HG02852 (cell line): ENCODE measurements around the gene DNAH5.
"Not testable (repeated sequence)": the region's sequence is repeated elsewhere in the genome, so short reads cannot be mapped to it uniquely, and the experiment has no call there.

Source experiments
- ATAC-seq: cut with Tn5 transposase; IDR thresholded peaks from one replicate; pipeline ENCODE4 v1.9.1; 2021; ENCODE audit warnings: mild to moderate bottlenecking, moderate library complexity; ENCODE audit not compliant: unreplicated experiment

The DNAH5 gene

GRCh38 chr5:13944560-13945199 is at the start of gene DNAH5:
Gene DNAH5, minus strand, starts transcription at chr5:13944688. Its CDS starts 250 bp downstream, at chr5:13944438.
- ATAC-seq: no peak

- no peak for ATAC-seq
Measured at GRCh38 chr5:13993926-13994325, 49.4 kb upstream of the DNAH5 start.

- no peak for ATAC-seq
Measured at GRCh38 chr5:13992795-13993194, 48.3 kb upstream of the DNAH5 start.

- no peak for ATAC-seq
Measured at GRCh38 chr5:13991365-13991764, 46.9 kb upstream of the DNAH5 start.

- no peak for ATAC-seq
Measured at GRCh38 chr5:13990896-13991295, 46.4 kb upstream of the DNAH5 start.

GRCh38 chr5:13989832-13990231 is 45.3 kb upstream of the DNAH5 start:
- ATAC-seq: no peak

- ATAC-seq: peak; percentile 79
Measured at GRCh38 chr5:13987843-13988464, 43.5 kb upstream of the DNAH5 start.

GRCh38 chr5:13985731-13986418 is 41.4 kb upstream of the DNAH5 start:
- no peak for ATAC-seq

- ATAC-seq: not testable (repeated sequence)
Measured at GRCh38 chr5:13984888-13985287, 40.4 kb upstream of the DNAH5 start.

GRCh38 chr5:13976867-13977830 is 32.7 kb upstream of the DNAH5 start:
- peak; percentile 48 for ATAC-seq

- no peak for ATAC-seq
Measured at GRCh38 chr5:13976223-13976622, 31.7 kb upstream of the DNAH5 start.

GRCh38 chr5:13975246-13975645 is 30.8 kb upstream of the DNAH5 start:
- no peak for ATAC-seq

- ATAC-seq: no peak
Measured at GRCh38 chr5:13973724-13974123, 29.2 kb upstream of the DNAH5 start.

GRCh38 chr5:13972029-13972428 is 27.5 kb upstream of the DNAH5 start:
- no peak for ATAC-seq

- peak; percentile 83 for ATAC-seq
Measured at GRCh38 chr5:13957032-13957645, 12.7 kb upstream of the DNAH5 start.

- ATAC-seq: no peak
Measured at GRCh38 chr5:13956471-13956870, 12.0 kb upstream of the DNAH5 start.

GRCh38 chr5:13955896-13956295 is 11.4 kb upstream of the DNAH5 start:
- ATAC-seq: no peak

- no peak for ATAC-seq
Measured at GRCh38 chr5:13946111-13946510, 1.6 kb upstream of the DNAH5 start.

GRCh38 chr5:13945271-13945670 is 783 bp upstream of the DNAH5 start:
- no peak for ATAC-seq

- ATAC-seq: no peak
Measured at GRCh38 chr5:13943676-13944075, 812 bp downstream of the DNAH5 start.

- ATAC-seq: no peak
Measured at GRCh38 chr5:13941468-13941867, 3.0 kb downstream of the DNAH5 start.
